ENCODE data around the gene BCAP31. TPM values are rescaled to one million over a fixed set of nuclear protein-coding genes. Genes with fewer than 3 reads are reported as not detected.

Gene BCAP31
- total RNA-seq, 1 donor from 2014 or later = 219 TPM

DNA sequence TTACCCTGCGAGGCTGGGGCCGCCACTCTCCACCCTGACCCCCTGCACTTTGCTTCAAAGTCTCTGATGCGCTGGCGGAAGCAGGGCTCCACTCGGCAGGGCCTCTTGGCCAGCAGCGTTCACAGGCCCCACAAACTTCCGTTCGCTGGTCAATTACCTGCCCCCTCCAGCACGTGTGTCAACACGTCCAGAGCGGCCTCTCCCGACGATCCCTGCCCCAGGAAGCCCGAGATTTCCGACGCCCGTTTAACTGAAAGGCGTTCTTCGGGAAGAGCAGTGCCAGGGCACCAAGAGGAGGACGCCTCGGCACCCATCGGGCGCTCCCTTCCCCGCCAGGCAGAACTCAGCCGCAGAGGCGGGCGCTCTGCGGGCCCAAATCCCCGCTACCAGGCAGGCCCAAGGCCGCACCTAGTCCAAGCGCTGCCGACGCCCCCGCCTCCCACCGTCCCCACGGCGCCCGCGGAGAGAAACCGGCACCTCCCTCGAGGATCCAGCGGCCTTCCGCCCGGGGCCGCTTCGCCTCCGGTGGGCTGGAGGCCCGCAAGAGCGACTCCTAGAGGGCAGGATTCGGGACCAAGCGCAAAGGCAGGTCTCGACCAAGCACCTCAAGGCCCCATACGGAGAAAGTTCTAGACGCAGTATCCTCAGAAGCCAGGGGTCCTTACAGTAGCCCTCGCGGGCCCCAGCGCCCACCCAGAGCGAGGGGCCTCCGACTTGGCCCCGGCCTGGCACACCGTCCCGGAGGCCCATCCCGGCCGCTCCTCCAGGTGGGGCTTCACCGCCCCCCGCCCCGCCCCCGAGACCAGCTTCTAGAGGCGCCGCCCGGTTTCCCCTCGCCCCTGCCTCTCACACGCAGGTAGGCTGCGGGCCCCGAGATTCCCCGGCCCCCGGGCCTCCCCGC, 586 bp downstream of the BCAP31 start:
- Mint-ChIP-seq H3K27me3 (ENCODE audit: low read depth, unreplicated experiment) (no peaks in the 10 kb centered on the region), H3K36me3 (ENCODE audit: low read depth, unreplicated experiment) (peaks cover 4% of the 10 kb centered on the region), H3K27ac (ENCODE audit: unreplicated experiment) (peak overlapping the region; percentile 83), H3K9me3 (ENCODE audit: unreplicated experiment) (no peaks in the 10 kb centered on the region), H3K4me3 (ENCODE audit: unreplicated experiment) (peak overlapping the region; percentile 90), H3K4me1 (ENCODE audit: low read depth, unreplicated experiment) (peaks cover 6% of the 10 kb centered on the region)
- no peak for DNase-seq (ENCODE audit: low read depth)
- peak overlapping the region; percentile 66 for H3K4me3 ChIP-seq (ENCODE audit: insufficient read depth, low read depth, low read length)
- no peaks in the 10 kb centered on the region for H3K27me3 ChIP-seq (ENCODE audit: insufficient read depth, low read length)
- H3K4me2 ChIP-seq (ENCODE audit: low read length) = peak overlapping the region; percentile 93
- no peaks in the 10 kb centered on the region for H3K9me3 ChIP-seq (ENCODE audit: insufficient read depth, low read depth, low read length)
- H4K20me1 ChIP-seq (ENCODE audit: insufficient read depth, low read length) = peaks cover 31% of the 10 kb centered on the region
- H2AFZ ChIP-seq (ENCODE audit: low read depth, low read length) = peak overlapping the region; percentile 52
- H3K4me1 ChIP-seq (ENCODE audit: insufficient read depth, low read length) = peaks cover 29% of the 10 kb centered on the region
- peak overlapping the region; percentile 56 for H3K27ac ChIP-seq (ENCODE audit: low read depth, low read length)
- no peak for FAIRE-seq
- H3K36me3 ChIP-seq (ENCODE audit: insufficient read depth, low read length) = peaks cover 7% of the 10 kb centered on the region
- peak overlapping the region; percentile 85 for H3K9ac ChIP-seq (ENCODE audit: low read length)
- TF ChIP-seq, protein P1, sequence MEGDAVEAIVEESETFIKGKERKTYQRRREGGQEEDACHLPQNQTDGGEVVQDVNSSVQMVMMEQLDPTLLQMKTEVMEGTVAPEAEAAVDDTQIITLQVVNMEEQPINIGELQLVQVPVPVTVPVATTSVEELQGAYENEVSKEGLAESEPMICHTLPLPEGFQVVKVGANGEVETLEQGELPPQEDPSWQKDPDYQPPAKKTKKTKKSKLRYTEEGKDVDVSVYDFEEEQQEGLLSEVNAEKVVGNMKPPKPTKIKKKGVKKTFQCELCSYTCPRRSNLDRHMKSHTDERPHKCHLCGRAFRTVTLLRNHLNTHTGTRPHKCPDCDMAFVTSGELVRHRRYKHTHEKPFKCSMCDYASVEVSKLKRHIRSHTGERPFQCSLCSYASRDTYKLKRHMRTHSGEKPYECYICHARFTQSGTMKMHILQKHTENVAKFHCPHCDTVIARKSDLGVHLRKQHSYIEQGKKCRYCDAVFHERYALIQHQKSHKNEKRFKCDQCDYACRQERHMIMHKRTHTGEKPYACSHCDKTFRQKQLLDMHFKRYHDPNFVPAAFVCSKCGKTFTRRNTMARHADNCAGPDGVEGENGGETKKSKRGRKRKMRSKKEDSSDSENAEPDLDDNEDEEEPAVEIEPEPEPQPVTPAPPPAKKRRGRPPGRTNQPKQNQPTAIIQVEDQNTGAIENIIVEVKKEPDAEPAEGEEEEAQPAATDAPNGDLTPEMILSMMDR (IDR thresholded peaks at IDR 0.05; ENCODE audit: insufficient read depth, low read depth, low read length) = no peak
- no peak for TF ChIP-seq EZH2 (IDR thresholded peaks at IDR 0.05; ENCODE audit: insufficient read depth, low read length)
- H3K79me2 ChIP-seq (ENCODE audit: insufficient read depth, low read length) = peaks cover 38% of the 10 kb centered on the region

DNA sequence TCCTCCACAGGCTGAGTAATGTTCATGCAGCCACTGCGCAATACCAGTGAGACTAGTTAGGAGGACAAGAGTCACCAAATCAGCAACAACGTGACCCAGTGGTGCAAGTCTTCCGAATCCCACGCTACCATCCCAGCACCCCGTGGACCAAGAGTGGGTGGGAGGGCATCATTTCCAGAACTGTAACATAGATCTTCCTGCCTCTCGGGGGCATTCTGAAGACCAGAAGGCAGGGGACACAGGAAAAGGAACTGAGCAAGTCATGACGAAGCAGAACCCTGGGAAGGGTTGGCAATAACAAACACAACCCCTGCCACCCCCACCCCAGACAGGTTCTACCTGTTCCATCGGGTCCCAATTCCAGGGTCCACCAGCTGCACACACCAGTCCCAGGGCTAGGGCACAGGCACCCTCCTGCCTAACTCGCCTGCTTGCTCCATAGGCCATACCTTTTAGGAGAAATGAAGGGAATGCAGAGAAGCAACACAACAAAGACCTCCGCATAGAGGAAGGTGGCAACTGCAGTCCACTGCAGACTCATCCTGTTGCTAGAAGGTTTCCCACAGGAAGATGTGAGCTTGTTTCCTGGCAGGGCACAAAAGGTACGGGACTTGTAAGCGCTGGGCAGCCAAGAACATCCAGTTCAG, 1.4 kb downstream of the BCAP31 start:
- Histone ChIP-seq H3K4me2 (ENCODE audit: low read length) (peak overlapping the region; percentile 93), H4K20me1 (ENCODE audit: insufficient read depth, low read length) (peaks cover 31% of the 10 kb centered on the region), H3K27me3 (ENCODE audit: insufficient read depth, low read length) (no peaks in the 10 kb centered on the region), H3K36me3 (ENCODE audit: insufficient read depth, low read length) (peaks cover 7% of the 10 kb centered on the region), H3K9ac (ENCODE audit: low read length) (peak overlapping the region; percentile 85), H2AFZ (ENCODE audit: low read depth, low read length) (peak overlapping the region; percentile 52), H3K27ac (ENCODE audit: low read depth, low read length) (peak overlapping the region; percentile 56), H3K9me3 (ENCODE audit: insufficient read depth, low read depth, low read length) (no peaks in the 10 kb centered on the region), H3K79me2 (ENCODE audit: insufficient read depth, low read length) (peaks cover 38% of the 10 kb centered on the region), H3K4me1 (ENCODE audit: insufficient read depth, low read length) (peaks cover 29% of the 10 kb centered on the region), H3K4me3 (ENCODE audit: insufficient read depth, low read depth, low read length) (peak overlapping the region; percentile 66)
- Mint-ChIP-seq H3K27me3 (ENCODE audit: low read depth, unreplicated experiment) (no peaks in the 10 kb centered on the region), H3K4me1 (ENCODE audit: low read depth, unreplicated experiment) (peaks cover 5% of the 10 kb centered on the region), H3K27ac (ENCODE audit: unreplicated experiment) (peak overlapping the region; percentile 83), H3K9me3 (ENCODE audit: unreplicated experiment) (no peaks in the 10 kb centered on the region), H3K4me3 (ENCODE audit: unreplicated experiment) (peak overlapping the region; percentile 90), H3K36me3 (ENCODE audit: low read depth, unreplicated experiment) (peaks cover 4% of the 10 kb centered on the region)
- TF ChIP-seq, protein P1 (IDR thresholded peaks at IDR 0.05; ENCODE audit: insufficient read depth, low read depth, low read length) = no peak
- no peak for TF ChIP-seq EZH2 (IDR thresholded peaks at IDR 0.05; ENCODE audit: insufficient read depth, low read length)
- no peak for DNase-seq (ENCODE audit: low read depth)
- FAIRE-seq = no peak

Data from astrocyte (in vitro differentiated cells and primary cell).